Type B pancreatic cell (in vitro differentiated cells): ENCODE data around the gene VDR. TPM values are rescaled to one million over a fixed set of nuclear protein-coding genes. Genes with fewer than 3 reads are reported as not detected.

Experiments
- DNase-seq: peaks from one replicate; pipeline ENCODE4 v3.0.0; 2021; ENCODE audit warnings: mixed read lengths; ENCODE audit not compliant: unreplicated experiment; ENCODE audit errors: extremely low spot score
- H3K27ac Mint-ChIP-seq: 2 replicates; pipeline ENCODE4 v1.8.0; 2021; ENCODE audit warnings: mild to moderate bottlenecking, mixed read lengths
- H3K27me3 Mint-ChIP-seq: 2 replicates; pipeline ENCODE4 v1.8.0; 2021; ENCODE audit warnings: mixed read lengths
- H3K36me3 Mint-ChIP-seq: 2 replicates; pipeline ENCODE4 v1.8.0; 2021; ENCODE audit warnings: mixed read lengths
- H3K4me1 Mint-ChIP-seq: one replicate; pipeline ENCODE4 v1.8.0; 2021; ENCODE audit warnings: mixed read lengths; ENCODE audit not compliant: unreplicated experiment
- H3K4me3 Mint-ChIP-seq: 2 replicates; pipeline ENCODE4 v1.8.0; 2021; ENCODE audit warnings: mild to moderate bottlenecking, mixed read lengths
- H3K9me3 Mint-ChIP-seq: 2 replicates; pipeline ENCODE4 v1.8.0; 2021; ENCODE audit warnings: mixed read lengths
- total RNA-seq: library from RNA; stranded (reverse); gene quantifications from 2 replicates; pipeline ENCODE4 v1.2.1, GENCODE V29; 2021; ENCODE audit warnings: low replicate concordance
- TF ChIP-seq, protein P1 (sequence below): fragments of 200-600 bp; sonication (generic); conservative IDR thresholded peaks from 2 replicates; pipeline ENCODE4 v1.5.0; 2021; ENCODE audit warnings: antibody characterized with exemption, mild to moderate bottlenecking

The VDR gene
- total RNA-seq, 1 donor from 2014 or later, result 0.77 TPM

- no peaks in the 10 kb centered on the region for H3K36me3 Mint-ChIP-seq
- H3K4me3 Mint-ChIP-seq, result no peak overlapping the region
- no peaks in the 10 kb centered on the region for H3K9me3 Mint-ChIP-seq
- peaks cover 4% of the 10 kb centered on the region for H3K27me3 Mint-ChIP-seq
- TF ChIP-seq, protein P1, sequence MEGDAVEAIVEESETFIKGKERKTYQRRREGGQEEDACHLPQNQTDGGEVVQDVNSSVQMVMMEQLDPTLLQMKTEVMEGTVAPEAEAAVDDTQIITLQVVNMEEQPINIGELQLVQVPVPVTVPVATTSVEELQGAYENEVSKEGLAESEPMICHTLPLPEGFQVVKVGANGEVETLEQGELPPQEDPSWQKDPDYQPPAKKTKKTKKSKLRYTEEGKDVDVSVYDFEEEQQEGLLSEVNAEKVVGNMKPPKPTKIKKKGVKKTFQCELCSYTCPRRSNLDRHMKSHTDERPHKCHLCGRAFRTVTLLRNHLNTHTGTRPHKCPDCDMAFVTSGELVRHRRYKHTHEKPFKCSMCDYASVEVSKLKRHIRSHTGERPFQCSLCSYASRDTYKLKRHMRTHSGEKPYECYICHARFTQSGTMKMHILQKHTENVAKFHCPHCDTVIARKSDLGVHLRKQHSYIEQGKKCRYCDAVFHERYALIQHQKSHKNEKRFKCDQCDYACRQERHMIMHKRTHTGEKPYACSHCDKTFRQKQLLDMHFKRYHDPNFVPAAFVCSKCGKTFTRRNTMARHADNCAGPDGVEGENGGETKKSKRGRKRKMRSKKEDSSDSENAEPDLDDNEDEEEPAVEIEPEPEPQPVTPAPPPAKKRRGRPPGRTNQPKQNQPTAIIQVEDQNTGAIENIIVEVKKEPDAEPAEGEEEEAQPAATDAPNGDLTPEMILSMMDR, result peak; percentile 76
- no peak for DNase-seq
- peaks cover 28% of the 10 kb centered on the region for H3K4me1 Mint-ChIP-seq
- no peak overlapping the region for H3K27ac Mint-ChIP-seq
Observed at GRCh38 chr12:47838286-47838931, 66.4 kb downstream of the VDR start.

DNA sequence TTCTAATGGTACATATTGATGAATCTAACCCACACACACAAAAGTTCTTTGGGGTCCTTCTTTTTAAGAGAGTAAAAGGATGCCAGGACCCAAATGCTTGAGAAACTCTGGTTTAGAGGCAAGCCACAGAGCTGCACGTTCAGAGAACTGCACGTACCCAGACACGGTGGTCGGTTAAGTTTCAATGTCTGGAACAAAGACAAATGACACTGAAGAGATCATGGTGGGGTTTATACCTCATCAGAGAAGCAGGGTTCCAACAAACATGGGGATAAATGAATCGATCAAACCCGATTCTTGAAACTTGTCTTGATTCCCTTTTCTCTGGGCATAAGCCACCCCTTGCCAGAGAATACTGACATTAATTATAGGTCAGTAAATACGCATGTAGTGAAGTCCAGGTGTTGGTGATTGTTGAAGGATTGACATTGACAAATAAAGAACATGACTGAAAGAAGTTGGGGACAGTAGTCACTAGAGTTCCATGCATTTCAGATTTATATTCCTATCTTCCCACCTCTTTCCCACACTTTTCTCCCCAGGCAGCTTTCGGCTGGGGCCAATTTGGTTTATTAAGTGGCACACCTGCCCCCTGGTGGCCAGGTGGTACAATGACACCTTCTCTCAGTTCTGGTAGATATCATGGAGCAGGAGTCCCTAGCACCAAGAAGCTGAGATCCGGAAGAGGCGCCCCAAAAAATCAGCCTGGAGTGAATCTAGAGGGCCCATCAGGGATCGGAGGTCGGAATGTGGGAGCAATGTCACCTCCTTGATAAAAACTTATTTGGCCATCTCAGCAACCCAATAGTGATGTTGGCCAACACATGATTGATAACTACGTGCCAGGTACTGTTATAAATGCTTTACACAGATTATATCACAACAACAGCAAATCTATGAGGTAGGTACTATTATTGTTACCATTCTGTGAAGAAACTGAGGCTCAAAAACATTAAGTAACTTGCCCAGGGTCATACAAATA is 67.3 kb downstream of the VDR start:
- no peak overlapping the region for H3K27ac Mint-ChIP-seq
- no peaks in the 10 kb centered on the region for H3K36me3 Mint-ChIP-seq
- no peak overlapping the region for H3K4me3 Mint-ChIP-seq
- peaks cover 28% of the 10 kb centered on the region for H3K4me1 Mint-ChIP-seq
- TF ChIP-seq, protein P1, result peak; percentile 98
- H3K27me3 Mint-ChIP-seq, result peaks cover 4% of the 10 kb centered on the region
- no peak for DNase-seq
- H3K9me3 Mint-ChIP-seq, result no peaks in the 10 kb centered on the region

DNA sequence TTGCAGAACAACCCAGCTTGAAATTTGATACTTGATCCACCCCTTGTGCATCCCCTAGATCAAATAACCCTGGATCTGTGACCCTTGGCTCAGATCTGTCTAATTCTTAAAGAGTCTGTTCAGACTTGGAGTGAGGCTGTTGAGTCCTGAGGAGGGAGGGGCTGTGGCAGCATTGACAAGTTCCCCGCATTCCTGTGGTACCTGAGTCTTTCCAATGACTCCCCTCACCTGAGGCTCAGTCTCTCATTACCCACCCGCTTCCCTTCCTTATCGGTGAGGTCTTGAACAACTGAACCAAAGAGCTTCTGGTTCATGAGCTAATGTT is 69.0 kb downstream of the VDR start:
- H3K4me3 Mint-ChIP-seq, result no peak overlapping the region
- H3K9me3 Mint-ChIP-seq, result no peaks in the 10 kb centered on the region
- TF ChIP-seq, protein P1, result no peak
- H3K27me3 Mint-ChIP-seq, result peaks cover 4% of the 10 kb centered on the region
- peaks cover 21% of the 10 kb centered on the region for H3K4me1 Mint-ChIP-seq
- DNase-seq, result no peak
- H3K36me3 Mint-ChIP-seq, result no peaks in the 10 kb centered on the region
- peak overlapping the region; percentile 9 for H3K27ac Mint-ChIP-seq

DNA sequence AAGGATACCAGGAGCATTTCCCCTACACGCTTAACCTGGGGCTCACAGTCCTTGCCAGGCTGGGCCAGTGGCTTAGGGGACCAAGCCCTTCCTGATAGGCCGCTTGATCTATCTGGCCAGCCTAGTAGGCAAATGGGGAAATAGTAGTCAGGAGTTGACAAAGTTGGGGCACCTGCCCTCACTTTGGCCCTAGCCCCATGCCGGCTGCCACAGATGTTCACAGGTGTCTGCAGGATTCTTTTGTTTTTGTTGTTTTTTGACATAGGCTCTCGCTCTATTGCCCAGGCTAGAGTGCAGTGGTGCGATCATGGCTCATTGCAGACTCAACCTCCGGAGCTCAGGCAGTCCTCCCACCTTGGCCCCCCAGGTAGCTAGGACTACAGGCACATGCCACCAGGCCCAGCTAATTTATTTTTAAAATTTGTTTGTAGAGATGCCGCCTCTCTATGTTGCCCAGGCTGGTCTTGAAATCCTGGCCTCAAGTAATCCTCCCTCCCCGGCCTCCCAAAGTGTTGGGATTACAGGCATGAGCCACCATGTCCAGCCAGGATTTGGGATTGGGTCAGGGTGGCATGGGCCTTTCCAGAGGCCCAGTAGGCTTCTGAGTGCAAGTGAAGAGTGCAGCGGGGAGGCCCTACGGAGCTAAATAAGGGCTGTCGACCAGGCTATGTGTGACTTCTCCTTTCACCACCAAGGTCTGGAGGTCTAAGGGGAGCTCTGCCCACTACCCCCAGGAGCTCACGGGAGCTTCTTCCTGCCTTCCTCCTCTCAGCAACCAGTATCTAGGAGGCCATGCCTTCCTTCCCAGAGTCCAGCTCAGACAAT is 69.6 kb downstream of the VDR start:
- no peak for DNase-seq
- Mint-ChIP-seq H3K9me3 (no peaks in the 10 kb centered on the region), H3K36me3 (no peaks in the 10 kb centered on the region), H3K4me3 (no peak overlapping the region), H3K27ac (peak overlapping the region; percentile 9), H3K4me1 (peaks cover 21% of the 10 kb centered on the region), H3K27me3 (no peaks in the 10 kb centered on the region)
- TF ChIP-seq, protein P1, result no peak

- DNase-seq, result no peak
- peaks cover 24% of the 10 kb centered on the region for H3K4me1 Mint-ChIP-seq
- H3K9me3 Mint-ChIP-seq, result no peaks in the 10 kb centered on the region
- peak overlapping the region; percentile 22 for H3K27ac Mint-ChIP-seq
- no peak overlapping the region for H3K4me3 Mint-ChIP-seq
- TF ChIP-seq, protein P1, result no peak
- H3K27me3 Mint-ChIP-seq, result no peaks in the 10 kb centered on the region
- no peaks in the 10 kb centered on the region for H3K36me3 Mint-ChIP-seq
Observed at GRCh38 chr12:47834199-47834903, 70.4 kb downstream of the VDR start.
